Lung (tissue), 12 donors: ENCODE data around the gene NOSIP. TPM values are rescaled to one million over a fixed set of nuclear protein-coding genes. Genes with fewer than 3 reads are reported as not detected.

Experiments used
- ATAC-seq: fragments of 200-7000 bp; cut with Tn5 transposase; one replicate; pipeline ENCODE4 v1.9.1; 2020; ENCODE audit warnings: moderate number of reproducible peaks; ENCODE audit not compliant: insufficient read depth, low FRiP score
- DNase-seq, 3 donors: peaks; one replicate each; pipeline ENCODE4 v3.0.0-alpha.2; 2013 to 2017
- H3K27ac ChIP-seq, 2 donors: one replicate each; pipeline ENCODE4 v1.5.1; 2013; ENCODE audit warnings: mild to moderate bottlenecking in 2 of 2, moderate library complexity in 2 of 2, control low read depth in 1 of 2, inconsistent platforms in 1 of 2, low read depth in 1 of 2, low read length in 1 of 2
- H3K27me3 ChIP-seq, 3 donors: one replicate each; pipeline ENCODE4 v1.5.1; 2013; ENCODE audit warnings: low read length in 2 of 3; ENCODE audit not compliant: control insufficient read depth in 3 of 3, insufficient read depth in 3 of 3
- H3K36me3 ChIP-seq, 4 donors: one replicate each; pipeline ENCODE4 v1.5.1; 2013; ENCODE audit warnings: low read length in 4 of 4, mild to moderate bottlenecking in 1 of 4, moderate library complexity in 1 of 4; ENCODE audit not compliant: control insufficient read depth in 4 of 4, insufficient read depth in 4 of 4
- H3K4me1 ChIP-seq, 5 donors: one replicate each; pipeline ENCODE4 v1.5.1; 2013; ENCODE audit warnings: low read length in 5 of 5, mild to moderate bottlenecking in 2 of 5, moderate library complexity in 1 of 5; ENCODE audit not compliant: control insufficient read depth in 5 of 5, insufficient read depth in 5 of 5
- H3K4me3 ChIP-seq: one replicate; pipeline ENCODE4 v1.5.1; 2013; ENCODE audit warnings: mild to moderate bottlenecking, control low read depth, moderate library complexity
- H3K9ac ChIP-seq, 2 donors: one replicate each; pipeline ENCODE4 v1.5.1; 2013; ENCODE audit warnings: low read length in 2 of 2, control low read depth in 1 of 2; ENCODE audit not compliant: insufficient read depth in 1 of 2
- H3K9me3 ChIP-seq, 4 donors: one replicate each; pipeline ENCODE4 v1.5.1; 2013; ENCODE audit warnings: low read length in 3 of 4, mild to moderate bottlenecking in 1 of 4, moderate library complexity in 1 of 4; ENCODE audit not compliant: control insufficient read depth in 4 of 4, insufficient read depth in 3 of 4
- CTCF ChIP-seq: IDR thresholded peaks from 2 replicates; pipeline ENCODE4 v1.5.1; 2012; ENCODE audit warnings: mild to moderate bottlenecking; ENCODE audit errors: control extremely low read depth, extremely low read depth
- WGBS, 2 donors: extraction: QIAGEN DNeasy Blood & Tissue Kit; methylation state at CpG; one replicate each; pipeline ENCODE4 v1.1.7; 2013; 5-methylcytosine and 5-hydroxymethylcytosine counted together
- polyA plus RNA-seq, 2 donors: library from polyadenylated mRNA; stranded (reverse); fragments of 200-250 nt; gene quantifications; one replicate each; pipeline ENCODE4 v1.2.1, GENCODE V29; 2013
- total RNA-seq, 2 donors: library from RNA; depleted of rRNA in 1 of 2; stranded (reverse); fragments of >200 nt in 1 of 2; gene quantifications; one replicate each; pipeline ENCODE4 v1.2.1, GENCODE V29; 2014 to 2021
- donor health status: control.
- donor health status: control.
- donor health status: Bipolar disorder and iron deficiency.
- donor health status: healthy.
- donor health status: DM: yes; HTN: yes; CAD: no.

The NOSIP gene
- total and polyA plus RNA-seq, 4 donors, result 40.9 to 84.2 (median 62.6) TPM

DNA sequence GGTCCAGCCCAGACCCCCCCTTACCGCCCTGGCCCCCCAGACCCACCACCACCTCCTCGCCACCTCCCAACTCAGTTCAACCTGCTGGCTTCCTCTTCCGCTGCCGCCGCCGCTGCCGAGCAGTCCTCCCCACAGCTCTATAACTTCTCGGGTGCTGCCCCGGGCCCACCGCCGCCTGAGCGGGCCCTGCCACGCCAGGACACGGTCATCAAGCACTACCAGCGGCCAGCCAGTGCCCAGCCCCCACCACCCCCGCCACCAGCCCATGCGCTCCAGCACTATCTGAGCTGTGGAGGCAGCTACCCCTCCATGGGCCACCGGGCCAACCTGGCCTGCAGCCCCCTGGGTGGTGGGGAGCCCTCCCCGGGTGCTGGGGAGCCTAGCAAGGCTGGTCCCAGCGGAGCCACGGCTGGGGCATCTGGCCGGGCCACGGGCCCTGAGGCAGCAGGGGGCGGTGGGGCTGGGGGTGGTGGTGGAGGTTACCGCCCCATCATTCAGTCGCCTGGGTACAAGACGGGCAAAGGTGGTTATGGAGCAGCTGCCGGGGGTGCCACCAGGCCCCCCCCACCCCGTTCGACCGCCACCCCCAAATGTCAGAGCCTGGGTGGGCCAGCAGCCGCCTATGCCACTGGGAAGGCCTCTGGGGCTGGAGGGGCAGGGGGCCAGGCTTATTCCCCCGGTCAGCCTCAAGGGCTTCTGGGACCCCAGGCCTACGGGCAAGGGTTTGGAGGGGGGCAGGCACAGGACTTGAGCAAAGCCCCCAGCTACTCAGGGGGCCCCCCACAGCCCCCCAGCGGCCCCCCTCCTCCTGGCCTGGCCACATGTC is 14.8 kb upstream of the NOSIP start:
- Histone ChIP-seq H3K36me3 (peaks cover 5 to 55% (median 22%) of the 10 kb centered on the region in 4 donors), H3K4me1 (peaks cover 0 to 17% (median 3%) of the 10 kb centered on the region in 5 donors), H3K9ac (no peak overlapping the region), H3K4me3 (no peak overlapping the region), H3K27ac (no peak overlapping the region), H3K9me3 (no peaks in the 10 kb centered on the region), H3K27me3 (no peaks in the 10 kb centered on the region)
- WGBS, 2 donors, result 94 to 97% methylated on average over 27 to 35 of the region's 35 CpGs
- no peak for DNase-seq
- ATAC-seq, result no peak
- TF ChIP-seq CTCF, result no peak

- H3K27me3 ChIP-seq, result no peaks in the 10 kb centered on the region
- H3K9me3 ChIP-seq, result no peaks in the 10 kb centered on the region
- ATAC-seq, result no peak
- no peak for TF ChIP-seq CTCF
- peaks cover 0 to 47% (median 20%) of the 10 kb centered on the region in 4 donors for H3K36me3 ChIP-seq
- H3K27ac ChIP-seq, result no peak overlapping the region
- DNase-seq, result no peak
- H3K9ac ChIP-seq, result no peak overlapping the region
- peaks cover 0 to 18% (median 3%) of the 10 kb centered on the region in 5 donors for H3K4me1 ChIP-seq
- no peak overlapping the region for H3K4me3 ChIP-seq
- WGBS, 2 donors, result 91 to 95% methylated on average over 35 of the region's 35 CpGs
These were observed 14.0 kb upstream of the NOSIP start for GRCh38 chr19:49594157-49594992.

DNA sequence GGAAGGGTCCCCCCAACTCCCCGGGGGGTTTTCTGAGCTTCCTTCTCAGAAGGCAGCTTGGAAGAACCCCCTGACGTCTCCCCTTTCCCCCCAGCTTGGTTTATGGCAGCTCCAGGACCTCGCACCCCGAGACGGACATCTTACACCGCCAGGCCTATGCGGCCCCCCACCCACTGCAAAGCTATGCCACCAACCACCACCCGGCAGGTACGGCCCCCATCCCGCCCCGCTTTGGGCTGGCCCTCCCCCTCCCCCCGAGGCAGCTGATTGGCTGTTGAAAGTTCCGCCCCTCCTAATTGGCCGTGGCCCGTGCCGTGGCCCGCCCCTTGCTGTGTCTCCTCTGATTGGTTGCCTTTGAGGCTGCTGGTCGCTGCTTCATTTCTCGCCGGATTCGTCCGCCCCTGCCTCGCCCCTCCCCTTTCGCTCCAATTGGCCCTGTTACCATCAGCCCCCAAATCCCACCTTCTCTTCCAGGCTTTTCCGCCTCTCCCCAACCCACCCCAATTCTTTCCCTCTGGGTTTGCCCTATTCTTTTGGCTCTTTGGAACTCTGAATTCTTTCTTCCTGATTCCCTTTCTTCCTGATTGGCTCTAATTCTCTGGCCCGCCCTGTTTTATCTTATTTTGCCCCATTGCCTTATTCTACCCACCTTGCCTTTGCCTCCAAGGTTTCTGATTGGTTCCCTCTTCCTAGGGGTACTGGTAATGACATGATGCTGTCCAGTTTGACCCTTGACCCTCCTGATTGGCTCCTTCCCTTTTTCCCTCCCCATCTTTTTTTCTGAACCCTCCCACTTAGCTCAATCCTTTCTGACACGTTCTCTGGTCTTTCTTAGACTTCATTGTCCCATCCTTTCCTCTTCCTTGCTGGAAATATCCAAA is 13.1 kb upstream of the NOSIP start:
- ATAC-seq, result peak; percentile 71
- peak overlapping the region; percentile 77 to 84 for H3K27ac ChIP-seq

More for the DNA sequence above, 13.1 kb upstream of the NOSIP start:
- peak; percentile 93 to 95 (median 94) for DNase-seq
- Histone ChIP-seq H3K36me3 (peaks cover 0 to 39% (median 15%) of the 10 kb centered on the region in 4 donors), H3K4me1 (peaks cover 0 to 18% (median 3%) of the 10 kb centered on the region in 5 donors), H3K4me3 (peak overlapping the region; percentile 10), H3K9me3 (no peaks in the 10 kb centered on the region), H3K27me3 (no peaks in the 10 kb centered on the region), H3K9ac (peak overlapping the region in 1 of 2 donors; percentile 11)
- whole genome bisulfite sequencing, 2 donors, result 7 to 10% methylated on average over 27 of the region's 27 CpGs
- TF ChIP-seq CTCF, result no peak
